GM12892 (cell line): Measurements from ENCODE around the gene DAPK1.

Experiments used
- DNase-seq: peaks from one replicate; pipeline ENCODE4 v3.0.0; 2011; ENCODE audit not compliant: insufficient read length
- FAIRE-seq: peaks from 2 replicates; lab custom pipeline; 2011; peaks lifted over from hg19 to GRCh38; lab: Jason Lieb, UNC
- POLR2A ChIP-seq: IDR thresholded peaks from 2 replicates; pipeline ENCODE4 v1.6.1; 2011; ENCODE audit warnings: low read depth, low read length, control low read depth
- POLR2AphosphoS5 ChIP-seq: IDR thresholded peaks from 2 replicates; pipeline ENCODE4 v1.6.1; 2011; ENCODE audit warnings: low read depth, low read length, control low read depth
- TAF1 ChIP-seq: IDR thresholded peaks from 2 replicates; pipeline ENCODE4 v1.6.1; 2011; ENCODE audit warnings: low read depth, mild to moderate bottlenecking, control low read depth, low read length, borderline replicate concordance

The DAPK1 gene

GRCh38 chr9:87580941-87581438 lies 83.3 kb downstream of the DAPK1 start:
- FAIRE-seq (no peak), DNase-seq (no peak)
- TF ChIP-seq TAF1 (no peak), POLR2A (no peak), POLR2AphosphoS5 (no peak)

- FAIRE-seq (no peak), DNase-seq (no peak)
- TF ChIP-seq POLR2AphosphoS5 (no peak), POLR2A (no peak), TAF1 (no peak)
Measured at GRCh38 chr9:87581513-87581912, 83.8 kb downstream of the DAPK1 start.

- DNase-seq (no peak), FAIRE-seq (no peak)
- TF ChIP-seq POLR2AphosphoS5 (no peak), POLR2A (no peak), TAF1 (no peak)
Measured at GRCh38 chr9:87581949-87582637, 84.4 kb downstream of the DAPK1 start.

GRCh38 chr9:87584326-87584725 lies 86.7 kb downstream of the DAPK1 start:
- DNase-seq: no peak
- TF ChIP-seq POLR2AphosphoS5 (no peak), TAF1 (no peak), POLR2A (no peak)
- no peak for FAIRE-seq

GRCh38 chr9:87585123-87585855 lies 87.6 kb downstream of the DAPK1 start:
- FAIRE-seq: no peak
- DNase-seq: no peak
- TF ChIP-seq POLR2A: no peak
- TF ChIP-seq POLR2AphosphoS5: no peak
- no peak for TF ChIP-seq TAF1

- no peak for TF ChIP-seq POLR2A
- no peak for TF ChIP-seq POLR2AphosphoS5
- TF ChIP-seq TAF1: no peak
- DNase-seq: no peak
- FAIRE-seq: no peak
Measured at GRCh38 chr9:87586731-87587355, 89.2 kb downstream of the DAPK1 start.

- DNase-seq (no peak), FAIRE-seq (no peak)
- TF ChIP-seq POLR2AphosphoS5 (no peak), POLR2A (no peak), TAF1 (no peak)
Measured at GRCh38 chr9:87587356-87587745, 89.7 kb downstream of the DAPK1 start.

- no peak for TF ChIP-seq POLR2A
- no peak for TF ChIP-seq TAF1
- no peak for TF ChIP-seq POLR2AphosphoS5
- FAIRE-seq (no peak), DNase-seq (no peak)
Measured at GRCh38 chr9:87587864-87588263, 90.2 kb downstream of the DAPK1 start.

GRCh38 chr9:87588339-87588738 lies 90.7 kb downstream of the DAPK1 start:
- no peak for DNase-seq
- TF ChIP-seq POLR2AphosphoS5 (no peak), POLR2A (no peak), TAF1 (no peak)
- no peak for FAIRE-seq

GRCh38 chr9:87590996-87591395 lies 93.3 kb downstream of the DAPK1 start:
- FAIRE-seq: peak; percentile 58
- TF ChIP-seq TAF1 (no peak), POLR2A (no peak), POLR2AphosphoS5 (no peak)
- no peak for DNase-seq
